GM23338 (cell line): ENCODE measurements around the gene CCSAP.

Experiments
- CREB1 ChIP-seq: fragments of 250-450 bp; sonication (Bioruptor Pico); IDR thresholded peaks from 2 replicates; pipeline ENCODE4 v1.5.0; 2020; ENCODE audit warnings: low read depth, mild to moderate bottlenecking, moderate library complexity
- EZH2 ChIP-seq: fragments of 200-600 bp; sonication (generic); IDR thresholded peaks from one replicate; pipeline ENCODE4 v1.8.0; 2017; ENCODE audit warnings: antibody characterized with exemption, mild to moderate bottlenecking, low read depth; ENCODE audit not compliant: unreplicated experiment
- TF ChIP-seq, protein P1 (sequence below), 2 experiments: fragments of 200-600 bp in 1 of 2; sonication (generic) in 1 of 2; conservative IDR thresholded peaks; 2 replicates each; pipeline versions ENCODE4 v1.5.1 to v1.6.1; 2016 to 2017; ENCODE audit warnings: antibody characterized with exemption in 2 of 2, low read depth in 2 of 2, mild to moderate bottlenecking in 2 of 2, moderate library complexity in 1 of 2

- TF ChIP-seq, protein P1, sequence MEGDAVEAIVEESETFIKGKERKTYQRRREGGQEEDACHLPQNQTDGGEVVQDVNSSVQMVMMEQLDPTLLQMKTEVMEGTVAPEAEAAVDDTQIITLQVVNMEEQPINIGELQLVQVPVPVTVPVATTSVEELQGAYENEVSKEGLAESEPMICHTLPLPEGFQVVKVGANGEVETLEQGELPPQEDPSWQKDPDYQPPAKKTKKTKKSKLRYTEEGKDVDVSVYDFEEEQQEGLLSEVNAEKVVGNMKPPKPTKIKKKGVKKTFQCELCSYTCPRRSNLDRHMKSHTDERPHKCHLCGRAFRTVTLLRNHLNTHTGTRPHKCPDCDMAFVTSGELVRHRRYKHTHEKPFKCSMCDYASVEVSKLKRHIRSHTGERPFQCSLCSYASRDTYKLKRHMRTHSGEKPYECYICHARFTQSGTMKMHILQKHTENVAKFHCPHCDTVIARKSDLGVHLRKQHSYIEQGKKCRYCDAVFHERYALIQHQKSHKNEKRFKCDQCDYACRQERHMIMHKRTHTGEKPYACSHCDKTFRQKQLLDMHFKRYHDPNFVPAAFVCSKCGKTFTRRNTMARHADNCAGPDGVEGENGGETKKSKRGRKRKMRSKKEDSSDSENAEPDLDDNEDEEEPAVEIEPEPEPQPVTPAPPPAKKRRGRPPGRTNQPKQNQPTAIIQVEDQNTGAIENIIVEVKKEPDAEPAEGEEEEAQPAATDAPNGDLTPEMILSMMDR (conservative IDR thresholded peaks at IDR 0.05; ENCODE audit: low read depth in 2 of 2): no peak
- TF ChIP-seq CREB1 (CRISPR knock-in tag) (no peak), EZH2 (no peak)
Measured at GRCh38 chr1:229363723-229364122, 20.9 kb upstream of the CCSAP start.
